ENCODE results near the gene VN1R5. TPM values are rescaled to one million over a fixed set of nuclear protein-coding genes. Genes with fewer than 3 reads are reported as not detected.

Gene VN1R5
- total RNA-seq, 2 experiments from 2014 or later, result not detected

Other genes starting within 250 kb of the VN1R5 start
- gene ZNF695, start 248.0 kb upstream of the VN1R5 start, total RNA-seq, result 1 to 10 TPM in 1 of 2 experiments, under 1 TPM in 1; 0.66 to 1.0 TPM
- under 1 TPM; 0.34 to 0.84 TPM for gene ZNF670, start 177.3 kb upstream of the VN1R5 start, total RNA-seq
- gene ZNF669, start 151.7 kb upstream of the VN1R5 start, total RNA-seq, result 10 to 100 TPM in 1 of 2 experiments, 1 to 10 TPM in 1; 9.5 to 10.3 TPM
- gene ZNF124, start 84.1 kb upstream of the VN1R5 start, total RNA-seq, result 10 to 100 TPM; 29.1 to 32.4 TPM
- gene ZNF496, start 75.8 kb downstream of the VN1R5 start, total RNA-seq, result 10 to 100 TPM; 20.5 to 22.0 TPM
- gene NLRP3, start 160.1 kb downstream of the VN1R5 start, total RNA-seq, result 1 to 10 TPM; 4.5 to 4.7 TPM
- not detected for gene OR2B11, start 202.0 kb downstream of the VN1R5 start, total RNA-seq